Fibroblast of lung (primary cell): ENCODE results near the gene DHX57.

Source experiments
- CTCF ChIP-seq, 2 donors: IDR thresholded peaks in 1 of 2; conservative IDR thresholded peaks in 1 of 2; 1 replicate in 1 of 2; 2 replicates in 1 of 2; pipeline ENCODE4 v1.5.1; 2011 to 2012; ENCODE audit warnings: low read length in 2 of 2, control low read depth in 1 of 2, inconsistent platforms in 1 of 2, low read depth in 1 of 2, mild to moderate bottlenecking in 1 of 2
- EZH2 ChIP-seq: IDR thresholded peaks from 2 replicates; pipeline ENCODE4 v1.5.1; 2012; ENCODE audit warnings: low read length, control low read depth, mild to moderate bottlenecking; ENCODE audit errors: missing control alignments

- TF ChIP-seq CTCF (conservative IDR thresholded peaks at IDR 0.05 in 1 of 2, IDR thresholded peaks at IDR 0.05 in 1 of 2; ENCODE audit: low read depth in 1 of 2, low read length in 2 of 2): no peak
- no peak for TF ChIP-seq EZH2
These were observed 97.0 kb downstream of the DHX57 start for GRCh38 chr2:38778687-38779082.
